ENCODE results near the gene SNAPC3.

- TF ChIP-seq, protein P1, sequence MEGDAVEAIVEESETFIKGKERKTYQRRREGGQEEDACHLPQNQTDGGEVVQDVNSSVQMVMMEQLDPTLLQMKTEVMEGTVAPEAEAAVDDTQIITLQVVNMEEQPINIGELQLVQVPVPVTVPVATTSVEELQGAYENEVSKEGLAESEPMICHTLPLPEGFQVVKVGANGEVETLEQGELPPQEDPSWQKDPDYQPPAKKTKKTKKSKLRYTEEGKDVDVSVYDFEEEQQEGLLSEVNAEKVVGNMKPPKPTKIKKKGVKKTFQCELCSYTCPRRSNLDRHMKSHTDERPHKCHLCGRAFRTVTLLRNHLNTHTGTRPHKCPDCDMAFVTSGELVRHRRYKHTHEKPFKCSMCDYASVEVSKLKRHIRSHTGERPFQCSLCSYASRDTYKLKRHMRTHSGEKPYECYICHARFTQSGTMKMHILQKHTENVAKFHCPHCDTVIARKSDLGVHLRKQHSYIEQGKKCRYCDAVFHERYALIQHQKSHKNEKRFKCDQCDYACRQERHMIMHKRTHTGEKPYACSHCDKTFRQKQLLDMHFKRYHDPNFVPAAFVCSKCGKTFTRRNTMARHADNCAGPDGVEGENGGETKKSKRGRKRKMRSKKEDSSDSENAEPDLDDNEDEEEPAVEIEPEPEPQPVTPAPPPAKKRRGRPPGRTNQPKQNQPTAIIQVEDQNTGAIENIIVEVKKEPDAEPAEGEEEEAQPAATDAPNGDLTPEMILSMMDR (optimal IDR thresholded peaks at IDR 0.05 in 1 of 3, IDR thresholded peaks at IDR 0.05 in 1 of 3, conservative IDR thresholded peaks at IDR 0.05 in 1 of 3; ENCODE audit: extremely low read depth in 1 of 3, insufficient read depth in 2 of 3, low read length in 3 of 3) = no peak
- no peak for TF ChIP-seq EZH2 (IDR thresholded peaks at IDR 0.05; ENCODE audit: low read length)
Measured at GRCh38 chr9:15482146-15482545, 59.5 kb downstream of the SNAPC3 start.

All from keratinocyte (primary cell).